Measurements from ENCODE around the gene STAT4. TPM values are rescaled to one million over a fixed set of nuclear protein-coding genes. Genes with fewer than 3 reads are reported as not detected.

The STAT4 gene
- total RNA-seq, 2 donors from 2014 or later: 3.2 to 8.8 TPM

DNA sequence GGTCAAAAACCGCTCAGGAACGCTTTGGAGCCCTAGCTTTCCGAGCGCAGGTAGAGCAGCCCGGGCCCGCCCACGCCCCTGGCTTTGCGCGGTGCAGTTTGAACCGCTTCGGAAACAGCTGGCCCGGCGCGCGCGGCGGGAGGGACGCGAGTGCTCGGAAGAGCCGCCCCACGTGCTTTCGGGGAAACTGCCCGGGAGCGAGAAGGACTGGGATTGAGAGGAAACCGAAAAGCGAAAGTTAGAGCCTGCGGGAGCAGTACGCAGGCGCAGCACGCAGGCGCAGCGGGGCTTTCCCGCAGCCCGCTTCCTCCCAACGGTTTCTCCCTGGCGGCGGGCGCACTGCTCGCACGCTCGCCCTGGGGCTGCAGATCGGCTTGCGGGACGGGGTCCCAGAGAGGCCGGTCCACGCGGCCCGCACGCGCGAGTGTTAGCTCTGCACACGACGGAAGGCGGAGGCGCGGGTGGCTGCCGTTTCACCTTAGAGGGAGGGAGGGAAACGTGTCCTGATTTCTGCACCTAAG, 130.5 kb downstream of the STAT4 start:
- H3K27ac Mint-ChIP-seq: no peak overlapping the region
- no peaks in the 10 kb centered on the region for H3K36me3 Mint-ChIP-seq (ENCODE audit: low read depth)
- TF ChIP-seq, protein P1, sequence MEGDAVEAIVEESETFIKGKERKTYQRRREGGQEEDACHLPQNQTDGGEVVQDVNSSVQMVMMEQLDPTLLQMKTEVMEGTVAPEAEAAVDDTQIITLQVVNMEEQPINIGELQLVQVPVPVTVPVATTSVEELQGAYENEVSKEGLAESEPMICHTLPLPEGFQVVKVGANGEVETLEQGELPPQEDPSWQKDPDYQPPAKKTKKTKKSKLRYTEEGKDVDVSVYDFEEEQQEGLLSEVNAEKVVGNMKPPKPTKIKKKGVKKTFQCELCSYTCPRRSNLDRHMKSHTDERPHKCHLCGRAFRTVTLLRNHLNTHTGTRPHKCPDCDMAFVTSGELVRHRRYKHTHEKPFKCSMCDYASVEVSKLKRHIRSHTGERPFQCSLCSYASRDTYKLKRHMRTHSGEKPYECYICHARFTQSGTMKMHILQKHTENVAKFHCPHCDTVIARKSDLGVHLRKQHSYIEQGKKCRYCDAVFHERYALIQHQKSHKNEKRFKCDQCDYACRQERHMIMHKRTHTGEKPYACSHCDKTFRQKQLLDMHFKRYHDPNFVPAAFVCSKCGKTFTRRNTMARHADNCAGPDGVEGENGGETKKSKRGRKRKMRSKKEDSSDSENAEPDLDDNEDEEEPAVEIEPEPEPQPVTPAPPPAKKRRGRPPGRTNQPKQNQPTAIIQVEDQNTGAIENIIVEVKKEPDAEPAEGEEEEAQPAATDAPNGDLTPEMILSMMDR (conservative IDR thresholded peaks at IDR 0.05): peak; percentile 37
- Histone ChIP-seq H3K9ac (ENCODE audit: extremely low read depth, low read length, poor library complexity, severe bottlenecking) (peak overlapping the region; percentile 81), H3K4me1 (ENCODE audit: control insufficient read depth, insufficient read depth, low read length) (peaks cover 3% of the 10 kb centered on the region), H3K27ac (ENCODE audit: low read depth, low read length) (no peak overlapping the region), H3K27me3 (ENCODE audit: control insufficient read depth, insufficient read depth, low read length, poor library complexity, severe bottlenecking) (peaks cover 15% of the 10 kb centered on the region), H3K36me3 (ENCODE audit: control insufficient read depth, insufficient read depth, low read length) (no peaks in the 10 kb centered on the region), H3K9me3 (ENCODE audit: control insufficient read depth, low read length) (no peaks in the 10 kb centered on the region), H3K4me3 (ENCODE audit: low read length) (peak overlapping the region; percentile 80)
- H3K4me3 Mint-ChIP-seq: no peak overlapping the region
- H3K4me1 Mint-ChIP-seq: no peaks in the 10 kb centered on the region
- peaks cover 22% of the 10 kb centered on the region for H3K27me3 Mint-ChIP-seq (ENCODE audit: insufficient read depth)
- H3K9me3 Mint-ChIP-seq: peaks cover 3% of the 10 kb centered on the region
- WGBS, 2 experiments (ENCODE audit: insufficient coverage in 1 of 2, insufficient read length in 1 of 2): 0% methylated on average over 12 to 59 of the region's 59 CpGs
- peak; percentile 98 for DNase-seq

DNA sequence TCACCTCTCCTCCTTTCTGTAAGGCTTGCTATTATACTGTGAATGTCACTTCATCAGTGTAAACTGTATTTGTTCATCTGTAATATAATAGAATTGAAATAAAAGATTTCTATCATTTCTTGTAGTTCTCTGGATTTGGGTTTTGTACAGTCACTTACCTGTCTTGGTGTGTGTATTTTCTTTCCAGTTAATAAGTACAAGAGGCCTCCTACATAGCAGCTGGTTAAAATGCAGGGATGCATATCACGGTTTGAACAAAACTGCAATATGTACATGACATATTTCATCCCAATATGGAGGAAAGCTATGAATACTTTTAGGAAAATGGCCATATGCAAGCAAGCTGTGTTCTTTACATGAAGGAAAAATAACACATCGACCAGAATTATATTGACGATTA, 131.4 kb downstream of the STAT4 start:
- no peaks in the 10 kb centered on the region for H3K36me3 ChIP-seq (ENCODE audit: control insufficient read depth, insufficient read depth, low read length)
- peaks cover 15% of the 10 kb centered on the region for H3K27me3 ChIP-seq (ENCODE audit: control insufficient read depth, insufficient read depth, low read length, poor library complexity, severe bottlenecking)
- H3K9me3 Mint-ChIP-seq: peaks cover 3% of the 10 kb centered on the region
- no peak overlapping the region for H3K9ac ChIP-seq (ENCODE audit: extremely low read depth, low read length, poor library complexity, severe bottlenecking)
- DNase-seq: no peak
- no peaks in the 10 kb centered on the region for H3K4me1 Mint-ChIP-seq
- H3K4me3 ChIP-seq (ENCODE audit: low read length): peak overlapping the region; percentile 80
- peaks cover 3% of the 10 kb centered on the region for H3K4me1 ChIP-seq (ENCODE audit: control insufficient read depth, insufficient read depth, low read length)
- H3K9me3 ChIP-seq (ENCODE audit: control insufficient read depth, low read length): no peaks in the 10 kb centered on the region
- no peak overlapping the region for H3K27ac Mint-ChIP-seq
- TF ChIP-seq, protein P1 (conservative IDR thresholded peaks at IDR 0.05): no peak
- H3K4me3 Mint-ChIP-seq: no peak overlapping the region
- 89 to 94% methylated on average over 2 to 3 of the region's 3 CpGs for WGBS, 2 experiments (ENCODE audit: insufficient coverage in 1 of 2, insufficient read length in 1 of 2)
- H3K36me3 Mint-ChIP-seq (ENCODE audit: low read depth): no peaks in the 10 kb centered on the region
- peaks cover 22% of the 10 kb centered on the region for H3K27me3 Mint-ChIP-seq (ENCODE audit: insufficient read depth)
- H3K27ac ChIP-seq (ENCODE audit: low read depth, low read length): no peak overlapping the region

DNA sequence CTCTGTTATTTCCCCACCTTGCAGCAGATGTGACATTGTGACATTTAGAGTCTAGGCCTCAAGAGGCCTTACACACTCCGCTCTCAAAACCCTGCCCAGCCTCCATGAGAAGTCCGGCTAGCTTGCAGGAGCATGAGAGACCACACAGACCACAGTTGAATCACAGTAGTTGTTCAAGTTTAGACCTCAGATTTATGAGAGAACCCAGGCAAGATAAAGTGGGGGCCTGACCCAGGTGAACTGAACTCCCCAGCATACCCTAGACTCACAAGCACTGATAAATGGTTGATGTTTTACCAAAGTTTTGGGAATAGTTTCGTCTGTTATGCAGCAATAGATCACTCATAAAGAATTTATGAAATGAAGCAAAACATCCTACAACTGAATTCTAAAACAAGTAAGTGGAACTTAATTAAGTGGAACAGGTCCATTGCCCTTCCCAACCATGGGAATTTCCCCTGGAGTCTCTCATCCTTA, 132.1 kb downstream of the STAT4 start:
- H3K9me3 Mint-ChIP-seq: peaks cover 3% of the 10 kb centered on the region
- 93 to 100% methylated on average over 1 to 3 of the region's 3 CpGs for WGBS, 2 experiments (ENCODE audit: insufficient coverage in 1 of 2, insufficient read length in 1 of 2)
- no peak overlapping the region for H3K27ac ChIP-seq (ENCODE audit: low read depth, low read length)
- peaks cover 3% of the 10 kb centered on the region for H3K4me1 ChIP-seq (ENCODE audit: control insufficient read depth, insufficient read depth, low read length)
- H3K4me3 ChIP-seq (ENCODE audit: low read length): no peak overlapping the region
- H3K4me3 Mint-ChIP-seq: no peak overlapping the region
- H3K9me3 ChIP-seq (ENCODE audit: control insufficient read depth, low read length): no peaks in the 10 kb centered on the region
- TF ChIP-seq, protein P1 (conservative IDR thresholded peaks at IDR 0.05): no peak
- H3K9ac ChIP-seq (ENCODE audit: extremely low read depth, low read length, poor library complexity, severe bottlenecking): no peak overlapping the region
- peaks cover 15% of the 10 kb centered on the region for H3K27me3 ChIP-seq (ENCODE audit: control insufficient read depth, insufficient read depth, low read length, poor library complexity, severe bottlenecking)
- no peak overlapping the region for H3K27ac Mint-ChIP-seq
- no peak for DNase-seq
- H3K36me3 Mint-ChIP-seq (ENCODE audit: low read depth): no peaks in the 10 kb centered on the region
- H3K36me3 ChIP-seq (ENCODE audit: control insufficient read depth, insufficient read depth, low read length): no peaks in the 10 kb centered on the region
- peaks cover 22% of the 10 kb centered on the region for H3K27me3 Mint-ChIP-seq (ENCODE audit: insufficient read depth)
- H3K4me1 Mint-ChIP-seq: no peaks in the 10 kb centered on the region
